GM18870 (cell line): Measurements from ENCODE around the gene MTAP.

ENCODE experiments used
- ATAC-seq: cut with Tn5 transposase; IDR thresholded peaks from one replicate; pipeline ENCODE4 v1.9.1; 2021; ENCODE audit warnings: moderate library complexity; ENCODE audit not compliant: unreplicated experiment

Gene MTAP

GRCh38 chr9:21841133-21841532 lies 38.7 kb downstream of the MTAP start:
- ATAC-seq, result no peak

- ATAC-seq, result no peak
Observed at GRCh38 chr9:21848615-21849014, 46.2 kb downstream of the MTAP start.

- peak; percentile 100 for ATAC-seq
Observed at GRCh38 chr9:21852754-21853153, 50.3 kb downstream of the MTAP start.

GRCh38 chr9:21853414-21853813 lies 51.0 kb downstream of the MTAP start:
- no peak for ATAC-seq

- ATAC-seq, result no peak
Observed at GRCh38 chr9:21854119-21854518, 51.7 kb downstream of the MTAP start.

GRCh38 chr9:21854594-21854993 lies 52.2 kb downstream of the MTAP start:
- ATAC-seq, result no peak

- ATAC-seq, result no peak
Observed at GRCh38 chr9:21856301-21857094, 54.1 kb downstream of the MTAP start.

GRCh38 chr9:21862871-21863270 lies 60.4 kb downstream of the MTAP start:
- ATAC-seq, result no peak

- ATAC-seq, result no peak
Observed at GRCh38 chr9:21864505-21864904, 62.1 kb downstream of the MTAP start.

GRCh38 chr9:21866302-21866701 lies 63.9 kb downstream of the MTAP start:
- no peak for ATAC-seq

GRCh38 chr9:21871256-21871975 lies 69.0 kb downstream of the MTAP start:
- ATAC-seq, result no peak

- no peak for ATAC-seq
Observed at GRCh38 chr9:21872696-21873095, 70.3 kb downstream of the MTAP start.

GRCh38 chr9:21873540-21874221 lies 71.2 kb downstream of the MTAP start:
- no peak for ATAC-seq

- ATAC-seq, result peak; percentile 55
Observed at GRCh38 chr9:21875893-21876292, 73.5 kb downstream of the MTAP start.

- ATAC-seq, result no peak
Observed at GRCh38 chr9:21883642-21884041, 81.2 kb downstream of the MTAP start.

GRCh38 chr9:21889673-21890072 lies 87.2 kb downstream of the MTAP start:
- ATAC-seq, result no peak

GRCh38 chr9:21890696-21891095 lies 88.3 kb downstream of the MTAP start:
- ATAC-seq, result no peak

- ATAC-seq, result peak; percentile 11
Observed at GRCh38 chr9:21901546-21901945, 99.1 kb downstream of the MTAP start.

GRCh38 chr9:21902136-21902535 lies 99.7 kb downstream of the MTAP start:
- peak; percentile 71 for ATAC-seq

GRCh38 chr9:21903380-21903965 lies 101.0 kb downstream of the MTAP start:
- no peak for ATAC-seq

- ATAC-seq, result no peak
Observed at GRCh38 chr9:21904371-21904770, 101.9 kb downstream of the MTAP start.
